K562 (cell line): ENCODE results near the gene LCLAT1. TPM values are rescaled to one million over a fixed set of nuclear protein-coding genes. Genes with fewer than 3 reads are reported as not detected.

Source experiments
- ATAC-seq: fragments of 200-7000 bp; cut with Tn5 transposase; 3 replicates; pipeline ENCODE4 v1.9.1; 2020; ENCODE audit warnings: moderate library complexity
- BruUV-seq: library from RNA; stranded (reverse); fragments of 400-500 nt; replicated peaks from 2 replicates; lab custom pipeline; 2021; lab: Mats Ljungman, UMichigan
- CTCF ChIA-PET: fragments of 300-600 bp; formaldehyde crosslinking; extraction: SDS; loops from one replicate; lab custom pipeline; 2021; ENCODE audit warnings: low intra/inter-chr PET ratio; lab: Yijun Ruan, JAX
- POLR2A ChIA-PET: fragments of 300-600, 350-650 bp; sonication (Branson Sonifier 250); formaldehyde crosslinking; extraction: SDS; loops from one replicate; lab custom pipeline; 2021; ENCODE audit warnings: antibody characterized with exemption, inconsistent platforms; lab: Yijun Ruan, JAX
- DNase-seq, 4 experiments: peaks; one replicate each; pipeline versions ENCODE4 v3.0.0 to v3.0.0-alpha.2; 2011 to 2018; ENCODE audit warnings: low spot score in 3 of 4, mixed read lengths in 3 of 4; ENCODE audit errors: extremely low read depth in 1 of 4
- FAIRE-seq: peaks from 2 replicates; lab custom pipeline; 2011; peaks lifted over from hg19 to GRCh38; lab: Jason Lieb, UNC
- H2AFZ ChIP-seq: 2 replicates; pipeline ENCODE4 v1.6.0; 2011; ENCODE audit warnings: low read depth, low read length, control low read depth, inconsistent platforms
- H3K27ac ChIP-seq: fragments of 200-600 bp; 3 replicates; pipeline ENCODE4 v1.8.0; 2011; ENCODE audit warnings: low read depth, mild to moderate bottlenecking, control low read depth, inconsistent platforms, low read length, moderate library complexity, mixed read lengths; ENCODE audit errors: extremely low read depth
- H3K27me3 ChIP-seq, 2 experiments: fragments of 300-600 bp in 1 of 2; 2 replicates in 1 of 2; 3 replicates in 1 of 2; pipeline versions ENCODE4 v1.6.0 to v1.8.0; 2011; ENCODE audit warnings: inconsistent platforms in 2 of 2, low read length in 2 of 2, mild to moderate bottlenecking in 1 of 2, mixed read lengths in 1 of 2, moderate library complexity in 1 of 2; ENCODE audit not compliant: control insufficient read depth in 2 of 2, insufficient read depth in 2 of 2
- H3K36me3 ChIP-seq: fragments of 300-600 bp; 3 replicates; pipeline ENCODE4 v1.8.0; 2011; ENCODE audit warnings: mild to moderate bottlenecking, low read length, inconsistent platforms; ENCODE audit not compliant: control insufficient read depth, insufficient read depth
- H3K4me1 ChIP-seq, 2 experiments: fragments of 200-600 bp in 1 of 2; replicated peaks in 1 of 2; 2 replicates in 1 of 2; 3 replicates in 1 of 2; pipeline versions ENCODE4 v1.5.1 to v1.8.0; 2011; ENCODE audit warnings: inconsistent platforms in 2 of 2, low read length in 2 of 2, mild to moderate bottlenecking in 1 of 2, mixed read lengths in 1 of 2, moderate library complexity in 1 of 2; ENCODE audit not compliant: control insufficient read depth in 2 of 2, insufficient read depth in 2 of 2
- H3K4me2 ChIP-seq: 2 replicates; pipeline ENCODE4 v1.6.1; 2011; ENCODE audit warnings: low read length, control low read depth, inconsistent platforms, mixed read lengths; ENCODE audit not compliant: insufficient read depth
- H3K4me3 ChIP-seq: fragments of 200-600 bp; sonication (generic), shearing (Covaris generic); 2 replicates; pipeline ENCODE4 v1.5.1; 2016; ENCODE audit warnings: control low read depth, inconsistent platforms
- H3K79me2 ChIP-seq: fragments of 200-600 bp; 3 replicates; pipeline ENCODE4 v1.8.0; 2011; ENCODE audit warnings: low read length, inconsistent platforms; ENCODE audit not compliant: control insufficient read depth, insufficient read depth
- H3K9ac ChIP-seq, 2 experiments: 2 replicates each; pipeline versions ENCODE4 v1.6.0 to v1.6.1; 2011; ENCODE audit warnings: low read depth in 2 of 2, low read length in 2 of 2, control low read depth in 1 of 2, inconsistent platforms in 1 of 2, mild to moderate bottlenecking in 1 of 2, mixed read lengths in 1 of 2; ENCODE audit not compliant: insufficient read depth in 1 of 2
- H3K9me1 ChIP-seq: one replicate; pipeline ENCODE4 v1.6.0; 2011; ENCODE audit warnings: inconsistent platforms, mild to moderate bottlenecking, low read length, moderate library complexity; ENCODE audit not compliant: control insufficient read depth, insufficient read depth
- H3K9me3 ChIP-seq: replicated peaks from 2 replicates; pipeline ENCODE4 v1.5.1; 2011; ENCODE audit warnings: low read depth, low read length, inconsistent platforms; ENCODE audit not compliant: control insufficient read depth, insufficient read depth
- H4K20me1 ChIP-seq: replicated peaks from 2 replicates; pipeline ENCODE4 v1.6.1; 2011; ENCODE audit warnings: low read length, inconsistent platforms, mixed read lengths; ENCODE audit not compliant: control insufficient read depth, insufficient read depth
- ARID3B ChIP-seq: fragments of 250-450 bp; sonication (Bioruptor Pico); IDR thresholded peaks from 2 replicates; pipeline ENCODE4 v1.4.0; 2020; ENCODE audit warnings: borderline replicate concordance
- ARNT ChIP-seq, 2 experiments: fragments of 450-650 bp; IDR thresholded peaks; 2 replicates each; pipeline ENCODE4 v1.6.1; 2016; ENCODE audit warnings: mild to moderate bottlenecking in 1 of 2
- CCAR2 ChIP-seq: fragments of 200-400 bp; formaldehyde crosslinking; IDR thresholded peaks from 2 replicates; pipeline ENCODE4 v1.6.1; 2017; ENCODE audit warnings: mild to moderate bottlenecking, low read depth, low read length
- CREB3L1 ChIP-seq: fragments of 450-650 bp; IDR thresholded peaks from 2 replicates; pipeline ENCODE4 v1.6.1; 2014; ENCODE audit warnings: low read depth, mild to moderate bottlenecking, moderate library complexity, borderline replicate concordance
- PHF20 ChIP-seq: fragments of 450-650 bp; IDR thresholded peaks from 2 replicates; pipeline ENCODE4 v1.6.1; 2018; ENCODE audit not compliant: partially characterized antibody
- SIX5 ChIP-seq, 2 experiments: IDR thresholded peaks; 2 replicates each; pipeline ENCODE4 v1.6.1; 2011; ENCODE audit warnings: low read length in 2 of 2, borderline replicate concordance in 1 of 2, low read depth in 1 of 2, mild to moderate bottlenecking in 1 of 2, moderate library complexity in 1 of 2; ENCODE audit not compliant: insufficient read depth in 1 of 2
- WHSC1 ChIP-seq: IDR thresholded peaks from one replicate; pipeline ENCODE4 v1.6.1; 2012; ENCODE audit warnings: low read length, control low read depth, inconsistent platforms
- WGBS: fragments of 100-300 bp; shearing (Covaris generic); methylation state at CpG from one replicate; pipeline ENCODE4 v1.1.6; 2016; ENCODE audit warnings: low coverage, mixed read lengths; ENCODE audit not compliant: insufficient coverage; ENCODE audit errors: missing lambda C conversion rate; 5-methylcytosine and 5-hydroxymethylcytosine counted together
- in situ Hi-C: fragments of 300-500 bp; cut with MboI; formaldehyde crosslinking; loops from 4 replicates; pipeline ENCODE4 v1.15.0; 2018; ENCODE audit warnings: inconsistent platforms, mixed read lengths
- intact Hi-C: fragments of 100-400 bp; cut with micrococcal nuclease; formaldehyde crosslinking; loops from 2 replicates; pipeline ENCODE4 v1.14.2; 2022
- polyA plus RNA-seq, 8 experiments: library from polyadenylated mRNA; depleted of rRNA in 4 of 8; stranded (reverse) in 5 of 8; unstranded in 3 of 8; fragments of >200 nt; fragmentation: Nextera tagmentation in 2 of 8; fragmentation: Illumina TruSeq in 1 of 8; extraction: Ambion mirVana in 2 of 8; extraction: Trizol in 1 of 8; gene quantifications; 2 replicates each; pipeline versions ENCODE4 v1.2.1 to v1.2.3, GENCODE V29; 2011 to 2014; ENCODE audit warnings: inconsistent platforms in 1 of 8, missing spikeins in 1 of 8
- total RNA-seq, 7 experiments: library from RNA; depleted of rRNA in 6 of 7; stranded (reverse); fragments of >200 nt in 6 of 7; fragmentation: Illumina TruSeq in 2 of 7; extraction: Trizol in 2 of 7; gene quantifications; 2 replicates each; pipeline versions ENCODE4 v1.2.1 to v1.2.3, GENCODE V29; 2011 to 2021; ENCODE audit warnings: low replicate concordance in 1 of 7

LCLAT1 gene
- total and polyA plus RNA-seq, 9 of the 15 experiments (the other 6 are each of a cell fraction or from before 2014, with no cell fraction given): 8.9 to 63.3 (median 25.4) TPM

GRCh38 chr2:30628341-30628740, 181.3 kb downstream of the LCLAT1 start (continued):
- no peak for TF ChIP-seq ARID3B (CRISPR knock-in tag)
- TF ChIP-seq SIX5 (IDR thresholded peaks at IDR 0.05; ENCODE audit: borderline replicate concordance in 1 of 2, insufficient read depth in 1 of 2, low read depth in 1 of 2, low read length in 2 of 2): no peak
- TF ChIP-seq CCAR2: no peak
- no peak for TF ChIP-seq CREB3L1
- TF ChIP-seq, all 486 proteins: peak for 0

- Histone ChIP-seq H3K4me1 (no peaks in the 10 kb centered on the region), H3K4me3 (no peak overlapping the region), H4K20me1 (no peaks in the 10 kb centered on the region), H3K4me2 (no peak overlapping the region), H3K36me3 (no peaks in the 10 kb centered on the region), H3K27ac (no peak overlapping the region), H3K27me3 (no peaks in the 10 kb centered on the region), H2AFZ (no peak overlapping the region), H3K9ac (no peak overlapping the region), H3K9me1 (no peaks in the 10 kb centered on the region), H3K9me3 (no peaks in the 10 kb centered on the region), H3K79me2 (no peaks in the 10 kb centered on the region)
- FAIRE-seq (no peak), ATAC-seq (no peak), DNase-seq (no peak)
- in situ Hi-C loops (no loop called here), intact Hi-C loops (no loop called here)
- TF ChIP-seq WHSC1 (no peak), ARNT (IDR thresholded peaks at IDR 0.05) (no peak), PHF20 (no peak)
- BruUV-seq: no TSS peak
- ChIA-PET CTCF (no interaction called here), POLR2A (interaction anchor here (0.7 kb wide), 1 partner anchor 32 kb away, joined by 3 read pairs; no protein-coding TSS in a partner anchor)
- 76% methylated on average over 6 of the region's 6 CpGs for WGBS
Observed at GRCh38 chr2:30629866-30630265, 182.8 kb downstream of the LCLAT1 start.
